T-cell (primary cell): ENCODE measurements around the gene LDHB. TPM values are rescaled to one million over a fixed set of nuclear protein-coding genes. Genes with fewer than 3 reads are reported as not detected.

Experiments used
- ATAC-seq, 4 experiments: fragments of 200-7000 bp in 3 of 4; fragments of 150-1000 bp in 1 of 4; cut with Tn5 transposase; replicated peaks in 1 of 4; 1 replicate in 3 of 4; 2 replicates in 1 of 4; pipeline ENCODE4 v1.10.0; 2021; ENCODE audit warnings: moderate library complexity in 3 of 4, mild to moderate bottlenecking in 2 of 4, moderate number of reproducible peaks in 1 of 4
- CTCF ChIA-PET, 2 donors: fragments of 300-600 bp; sonication (Branson Sonifier 250); formaldehyde crosslinking; loops; one replicate each; lab custom pipeline; 2022; ENCODE audit warnings: antibody characterized with exemption in 2 of 2; lab: Charles Lee
- POLR2A ChIA-PET, 2 donors: fragments of 300-600 bp; sonication (Branson Sonifier 250); formaldehyde crosslinking; loops; one replicate each; lab custom pipeline; 2022; ENCODE audit warnings: antibody characterized with exemption in 2 of 2; lab: Charles Lee
- DNase-seq, 35 experiments: peaks; one replicate each; pipeline versions ENCODE4 v3.0.0 to v3.0.0-alpha.2; 2013 to 2023
- H3K27ac ChIP-seq: one replicate; pipeline ENCODE4 v1.5.1; 2013; ENCODE audit warnings: low read length
- H3K27me3 ChIP-seq, 2 experiments: replicated peaks in 1 of 2; 1 replicate in 1 of 2; 2 replicates in 1 of 2; pipeline versions ENCODE4 v1.6.1 to v1.7.0; 2013; ENCODE audit warnings: low read length in 1 of 2, mixed read lengths in 1 of 2; ENCODE audit not compliant: control insufficient read depth in 2 of 2, insufficient read depth in 2 of 2; ENCODE audit errors: extremely low read depth in 1 of 2
- H3K36me3 ChIP-seq, 2 donors: 1 replicate in 1 of 2; 2 replicates in 1 of 2; pipeline versions ENCODE4 v1.6.1 to v1.7.0; 2013; ENCODE audit warnings: low read length in 1 of 2; ENCODE audit not compliant: control insufficient read depth in 2 of 2, insufficient read depth in 1 of 2; ENCODE audit errors: extremely low read depth in 1 of 2
- H3K4me1 ChIP-seq, 2 experiments: 1 replicate in 1 of 2; 2 replicates in 1 of 2; pipeline versions ENCODE4 v1.6.1 to v1.7.0; 2013; ENCODE audit warnings: low read length in 2 of 2, mixed read lengths in 1 of 2; ENCODE audit not compliant: insufficient read depth in 2 of 2, control insufficient read depth in 1 of 2; ENCODE audit errors: extremely low read depth in 1 of 2
- H3K4me3 ChIP-seq, 2 donors: 1 replicate in 1 of 2; 2 replicates in 1 of 2; pipeline versions ENCODE4 v1.5.1 to v1.7.0; 2013; ENCODE audit warnings: mild to moderate bottlenecking in 2 of 2, low read length in 1 of 2, moderate library complexity in 1 of 2; ENCODE audit not compliant: control insufficient read depth in 1 of 2; ENCODE audit errors: extremely low read depth in 1 of 2
- H3K9me3 ChIP-seq: 2 replicates; pipeline ENCODE4 v1.7.0; 2013
- H3K27ac Mint-ChIP-seq, 2 donors: one replicate each; pipeline ENCODE4 v1.8.0; 2020 to 2021; ENCODE audit warnings: mild to moderate bottlenecking in 2 of 2, mixed read lengths in 2 of 2
- H3K27me3 Mint-ChIP-seq, 2 donors: one replicate each; pipeline ENCODE4 v1.8.0; 2021 to 2022; ENCODE audit warnings: mixed read lengths in 2 of 2
- H3K36me3 Mint-ChIP-seq: one replicate; pipeline ENCODE4 v1.8.0; 2021; ENCODE audit warnings: mixed read lengths
- H3K4me1 Mint-ChIP-seq, 3 donors: one replicate each; pipeline ENCODE4 v1.8.0; 2020 to 2022; ENCODE audit warnings: mixed read lengths in 3 of 3, mild to moderate bottlenecking in 1 of 3
- H3K4me3 Mint-ChIP-seq, 3 donors: one replicate each; pipeline ENCODE4 v1.8.0; 2020 to 2022; ENCODE audit warnings: mild to moderate bottlenecking in 3 of 3, mixed read lengths in 3 of 3, moderate library complexity in 3 of 3
- H3K9me3 Mint-ChIP-seq, 3 donors: one replicate each; pipeline ENCODE4 v1.8.0; 2020 to 2022; ENCODE audit warnings: mixed read lengths in 3 of 3
- WGBS: methylation state at CpG from one replicate; pipeline ENCODE4 v1.1.5; 2013; ENCODE audit warnings: missing lambda C conversion rate; ENCODE audit not compliant: insufficient coverage; 5-methylcytosine and 5-hydroxymethylcytosine counted together
- total RNA-seq, 35 experiments: library from RNA in 6 of 35; stranded (reverse) in 6 of 35; fragments of 120-200 nt in 1 of 35; gene quantifications; one replicate each; pipeline versions ENCODE4 v1.2.1 to v1.2.4 and lab custom pipeline; 2013 to 2026

LDHB gene
- total RNA-seq, 5 donors from 2014 or later (not counting 1 experiment from before 2014, with no cell fraction given) = 680 to 879 (median 854) TPM

DNA sequence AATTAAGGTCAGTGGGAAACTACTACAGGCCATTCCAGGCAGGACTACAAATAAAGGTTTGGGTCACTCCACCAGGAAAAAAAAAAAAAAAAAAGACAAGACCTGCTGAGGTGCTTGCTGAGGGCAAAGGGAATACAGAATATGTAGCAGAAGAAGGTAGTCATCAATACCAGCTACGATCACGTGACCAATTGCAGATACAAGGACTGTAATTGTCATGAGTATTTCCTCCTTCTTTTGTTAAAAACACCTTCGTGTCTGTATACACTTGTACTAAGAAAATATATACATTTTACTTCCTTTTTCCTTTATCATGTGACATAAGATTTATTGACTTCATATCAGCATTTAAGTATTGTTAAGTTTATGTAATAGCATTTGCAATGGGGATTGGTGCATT is 72.2 kb downstream of the LDHB start:
- Mint-ChIP-seq H3K27me3 (peaks cover 12 to 15% of the 10 kb centered on the region in 2 donors), H3K36me3 (no peaks in the 10 kb centered on the region), H3K4me3 (no peak overlapping the region), H3K4me1 (no peaks in the 10 kb centered on the region), H3K27ac (no peak overlapping the region), H3K9me3 (peaks cover 0 to 9% (median 0%) of the 10 kb centered on the region in 3 donors)
- Histone ChIP-seq H3K27me3 (peaks cover 0 to 12% of the 10 kb centered on the region in 2 experiments), H3K4me3 (no peak overlapping the region), H3K36me3 (no peaks in the 10 kb centered on the region), H3K9me3 (no peaks in the 10 kb centered on the region), H3K4me1 (no peaks in the 10 kb centered on the region), H3K27ac (no peak overlapping the region)
- ChIA-PET CTCF (no interaction called here), POLR2A (no interaction called here)
- DNase-seq = no peak
- WGBS = no CpG with 5 or more reads among the region's 3 CpGs
- no peak for ATAC-seq

Other genes starting within 250 kb of the LDHB start
- 10 to 100 TPM; 33.2 to 58.4 (median 42.4) TPM for gene PYROXD1, start 220.2 kb downstream of the LDHB start, total RNA-seq
- gene RECQL, start 156.2 kb downstream of the LDHB start, total RNA-seq = 10 to 100 TPM; 25.4 to 70.8 (median 53.8) TPM
- gene GOLT1B, start 156.1 kb downstream of the LDHB start, total RNA-seq = 10 to 100 TPM; 27.7 to 37.7 (median 35.1) TPM
- gene SPX, start 131.5 kb downstream of the LDHB start, total RNA-seq = under 1 TPM in 4 of 5 donors, not detected in 1; 0.26 to 0.46 (median 0.32) TPM
- gene GYS2, start 53.0 kb downstream of the LDHB start, total RNA-seq = under 1 TPM in 3 of 5 donors, not detected in 2; 0.23 to 0.40 (median 0.28) TPM
- under 1 TPM in 1 of 5 donors, not detected in 4; 0.41 TPM for gene KCNJ8, start 116.9 kb upstream of the LDHB start, total RNA-seq